Astrocyte of the cerebellum (primary cell): ENCODE measurements around the gene PAFAH1B1.
"Not testable (repeated sequence)": the region's sequence is repeated elsewhere in the genome, so short reads cannot be mapped to it uniquely, and the experiment has no call there.

ENCODE experiments used
- DNase-seq: peaks from one replicate; pipeline ENCODE4 v3.0.0-alpha.2; 2011; ENCODE audit warnings: low read depth
- H3K4me3 ChIP-seq: 2 replicates; pipeline ENCODE4 v1.5.1; 2011; ENCODE audit warnings: mild to moderate bottlenecking, low read depth, low read length, moderate library complexity
- in situ Hi-C: cut with HindIII; loops from 2 replicates; pipeline ENCODE4 v1.10.0; 2017; ENCODE audit warnings: low sequenced_read_pairs
- TF ChIP-seq, protein P1 (sequence below): IDR thresholded peaks from 2 replicates; pipeline ENCODE4 v1.5.1; 2012; ENCODE audit warnings: low read length, low read depth, moderate library complexity, mild to moderate bottlenecking; ENCODE audit errors: missing control alignments

Gene PAFAH1B1

GRCh38 chr17:2571523-2572303 is 21.7 kb upstream of the PAFAH1B1 start:
- in situ Hi-C loops: no loop called here
- no peak overlapping the region for H3K4me3 ChIP-seq
- TF ChIP-seq, protein P1, sequence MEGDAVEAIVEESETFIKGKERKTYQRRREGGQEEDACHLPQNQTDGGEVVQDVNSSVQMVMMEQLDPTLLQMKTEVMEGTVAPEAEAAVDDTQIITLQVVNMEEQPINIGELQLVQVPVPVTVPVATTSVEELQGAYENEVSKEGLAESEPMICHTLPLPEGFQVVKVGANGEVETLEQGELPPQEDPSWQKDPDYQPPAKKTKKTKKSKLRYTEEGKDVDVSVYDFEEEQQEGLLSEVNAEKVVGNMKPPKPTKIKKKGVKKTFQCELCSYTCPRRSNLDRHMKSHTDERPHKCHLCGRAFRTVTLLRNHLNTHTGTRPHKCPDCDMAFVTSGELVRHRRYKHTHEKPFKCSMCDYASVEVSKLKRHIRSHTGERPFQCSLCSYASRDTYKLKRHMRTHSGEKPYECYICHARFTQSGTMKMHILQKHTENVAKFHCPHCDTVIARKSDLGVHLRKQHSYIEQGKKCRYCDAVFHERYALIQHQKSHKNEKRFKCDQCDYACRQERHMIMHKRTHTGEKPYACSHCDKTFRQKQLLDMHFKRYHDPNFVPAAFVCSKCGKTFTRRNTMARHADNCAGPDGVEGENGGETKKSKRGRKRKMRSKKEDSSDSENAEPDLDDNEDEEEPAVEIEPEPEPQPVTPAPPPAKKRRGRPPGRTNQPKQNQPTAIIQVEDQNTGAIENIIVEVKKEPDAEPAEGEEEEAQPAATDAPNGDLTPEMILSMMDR: no peak
- DNase-seq: no peak

DNA sequence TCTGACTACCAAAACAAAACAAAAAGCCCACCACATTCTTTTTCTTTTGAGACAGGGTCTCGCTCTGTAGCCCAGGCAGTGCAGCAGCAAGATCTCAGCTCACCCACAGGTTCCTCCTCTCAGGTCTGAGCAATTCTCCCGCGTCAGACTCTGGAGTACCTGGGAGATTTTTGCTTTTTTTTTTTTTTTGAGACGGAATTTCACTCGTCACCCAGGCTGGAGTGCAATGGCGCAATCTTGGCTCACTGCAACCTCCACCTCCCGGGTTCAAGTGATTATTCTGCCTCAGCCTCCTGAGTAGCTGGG is 21.2 kb upstream of the PAFAH1B1 start:
- DNase-seq, H3K4me3 ChIP-seq, in situ Hi-C loops: not testable (repeated sequence)

DNA sequence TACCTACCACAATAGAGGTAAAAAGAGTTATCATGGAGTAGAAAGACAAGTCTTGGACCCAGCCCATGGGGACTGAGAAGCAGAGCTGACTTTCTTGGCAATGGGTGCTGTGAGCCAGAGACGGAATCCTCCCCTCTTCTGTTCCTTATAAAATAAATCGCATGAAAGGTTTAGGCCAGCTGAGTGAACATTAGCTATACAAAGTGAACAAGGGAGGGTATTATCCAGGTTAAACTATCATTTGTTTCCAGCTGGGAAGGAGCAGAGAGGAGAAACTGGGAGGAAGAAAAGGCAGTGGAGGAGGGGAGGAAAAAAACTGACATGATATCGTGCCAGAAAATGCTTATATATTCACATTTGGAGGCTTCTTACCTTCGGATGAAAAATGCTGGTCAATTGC is 13.3 kb upstream of the PAFAH1B1 start:
- in situ Hi-C loops: no loop called here
- DNase-seq: no peak
- TF ChIP-seq, protein P1: no peak

DNA sequence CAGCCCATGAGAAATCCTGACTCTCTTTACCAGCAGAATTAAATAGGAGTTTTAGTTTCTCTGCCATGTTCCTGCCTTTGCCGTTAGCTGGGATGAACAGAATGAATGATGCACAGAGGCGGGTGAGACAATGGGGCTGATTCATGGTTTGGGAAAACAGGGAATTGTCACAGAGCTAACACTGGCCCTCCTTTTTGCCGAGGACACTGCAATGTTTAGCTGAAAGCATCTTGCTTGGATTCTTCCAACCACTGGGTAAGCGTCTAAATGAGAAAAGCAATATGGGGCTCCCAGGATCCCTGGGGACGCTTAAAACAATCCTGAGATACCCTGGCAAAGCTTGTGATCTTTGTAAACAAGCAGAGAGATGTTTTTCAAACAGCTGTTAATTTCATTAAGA is 12.8 kb upstream of the PAFAH1B1 start:
- H3K4me3 ChIP-seq: no peak overlapping the region
- TF ChIP-seq, protein P1: no peak
- DNase-seq: no peak
- in situ Hi-C loops: no loop called here

More for the DNA sequence above, 13.3 kb upstream of the PAFAH1B1 start:
- H3K4me3 ChIP-seq: no peak overlapping the region

GRCh38 chr17:2582493-2582892 is 11.0 kb upstream of the PAFAH1B1 start:
- no peak for DNase-seq
- TF ChIP-seq, protein P1: no peak
- in situ Hi-C loops: no loop called here
- no peak overlapping the region for H3K4me3 ChIP-seq

- no peak overlapping the region for H3K4me3 ChIP-seq
- in situ Hi-C loops: no loop called here
- TF ChIP-seq, protein P1: no peak
- DNase-seq: no peak
Measured at GRCh38 chr17:2591040-2591640, 2.3 kb upstream of the PAFAH1B1 start.

- TF ChIP-seq, protein P1: no peak
- no peak for DNase-seq
- in situ Hi-C loops: no loop called here
- H3K4me3 ChIP-seq: peak overlapping the region; percentile 96
Measured at GRCh38 chr17:2593821-2594721, 617 bp downstream of the PAFAH1B1 start.
